Fibroblast of peridontal ligament (primary cell): ENCODE results near the gene NF1.
"Not testable (repeated sequence)": the region's sequence is repeated elsewhere in the genome, so short reads cannot be mapped to it uniquely, and the experiment has no call there.

Experiments
- DNase-seq: peaks from one replicate; pipeline ENCODE4 v3.0.0-alpha.2; 2010; ENCODE audit errors: extremely low read depth

Gene NF1

DNA sequence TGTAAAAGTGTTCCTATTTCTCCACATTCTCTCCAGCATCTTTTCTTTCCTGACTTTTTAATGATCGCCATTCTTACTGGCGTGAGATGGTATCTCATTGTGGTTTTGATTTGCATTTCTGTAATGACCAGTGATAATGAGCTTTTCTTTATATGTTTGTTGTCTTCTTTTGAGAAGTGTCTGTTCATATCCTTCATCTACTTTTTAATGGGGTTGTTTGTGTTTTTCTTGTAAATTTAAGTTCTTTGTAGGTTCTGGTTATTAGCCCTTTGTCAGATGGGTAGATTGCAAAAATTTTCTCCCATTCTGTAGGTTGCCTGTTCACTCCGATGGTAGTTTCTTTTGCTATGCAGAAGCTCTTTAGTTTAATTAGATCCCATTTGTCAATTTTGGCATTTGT is 81.4 kb downstream of the NF1 start:
- not testable (repeated sequence) for DNase-seq

DNA sequence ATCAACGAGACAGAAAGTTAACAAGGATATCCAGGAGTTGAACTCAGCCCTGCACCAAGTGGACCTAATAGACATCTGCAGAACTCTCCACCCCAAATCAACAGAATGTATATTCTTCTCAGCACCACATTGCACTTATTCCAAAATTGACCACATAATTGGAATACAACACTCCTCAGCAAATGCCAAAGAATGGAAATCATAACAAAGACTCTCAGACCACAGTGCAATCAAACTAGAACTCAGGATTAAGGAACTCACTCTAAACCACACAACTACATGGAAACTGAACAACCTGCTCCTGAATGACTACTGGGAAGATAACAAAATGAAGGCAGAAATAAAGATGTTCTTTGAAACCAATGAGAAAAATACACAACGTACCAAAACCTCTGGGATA is 84.2 kb downstream of the NF1 start:
- DNase-seq: peak; percentile 79

DNA sequence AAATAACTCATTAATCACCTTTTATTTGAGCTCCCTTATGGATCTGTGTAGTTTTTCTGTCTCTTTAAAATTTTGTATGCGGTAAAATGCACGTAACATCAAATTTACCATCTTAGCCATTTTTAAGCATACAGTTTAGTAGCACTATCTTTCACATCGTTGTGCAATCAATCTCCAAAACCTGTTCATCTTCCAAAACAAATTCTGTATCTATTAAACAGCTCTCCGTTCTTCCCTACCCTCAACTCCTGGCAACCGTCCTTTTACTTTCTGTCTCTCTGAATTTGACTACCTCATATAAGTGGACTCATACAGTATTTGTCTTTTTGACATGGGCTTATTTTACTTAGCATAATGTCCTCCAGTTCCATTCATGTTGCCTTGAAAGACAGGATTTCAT is 100.5 kb downstream of the NF1 start:
- no peak for DNase-seq

DNA sequence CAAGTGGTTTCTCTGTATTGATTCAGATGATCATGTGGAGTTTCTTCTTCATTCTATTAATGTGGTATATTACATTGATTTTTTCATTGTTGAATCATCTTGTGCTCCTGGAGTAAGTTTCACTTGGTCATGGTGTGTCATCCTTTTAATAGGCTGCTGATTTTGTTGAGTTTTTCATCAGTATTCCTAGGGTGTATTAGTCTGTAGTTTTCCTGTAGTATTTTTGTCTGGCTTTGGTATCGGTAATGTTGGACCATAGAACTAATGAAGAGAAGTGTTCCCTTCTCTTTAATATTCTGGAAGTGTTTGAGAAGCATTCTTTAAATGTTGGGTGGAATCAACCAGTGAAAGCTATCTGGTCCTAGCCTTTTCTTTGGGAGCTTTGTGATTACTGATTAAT is 103.2 kb downstream of the NF1 start:
- peak; percentile 26 for DNase-seq

DNA sequence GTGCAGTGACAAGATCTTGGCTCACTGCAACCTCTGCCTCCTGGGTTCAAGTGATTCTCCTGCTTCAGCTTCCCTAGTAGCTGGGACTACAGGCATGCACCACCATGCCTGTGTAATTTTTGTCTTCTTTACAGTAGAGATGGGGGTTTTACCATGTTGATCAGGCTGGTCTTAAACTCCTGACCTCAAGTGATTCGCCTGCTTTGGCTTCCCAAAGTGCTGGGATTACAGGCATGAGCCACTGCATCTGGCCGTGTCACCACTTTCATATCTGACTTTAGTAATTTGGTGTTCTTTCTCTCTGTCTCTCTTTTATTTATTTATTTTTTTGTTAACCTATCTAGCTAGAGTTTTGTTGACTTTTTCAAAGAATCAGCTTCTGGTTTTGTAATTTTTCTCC is 103.9 kb downstream of the NF1 start:
- DNase-seq: peak; percentile 31

DNA sequence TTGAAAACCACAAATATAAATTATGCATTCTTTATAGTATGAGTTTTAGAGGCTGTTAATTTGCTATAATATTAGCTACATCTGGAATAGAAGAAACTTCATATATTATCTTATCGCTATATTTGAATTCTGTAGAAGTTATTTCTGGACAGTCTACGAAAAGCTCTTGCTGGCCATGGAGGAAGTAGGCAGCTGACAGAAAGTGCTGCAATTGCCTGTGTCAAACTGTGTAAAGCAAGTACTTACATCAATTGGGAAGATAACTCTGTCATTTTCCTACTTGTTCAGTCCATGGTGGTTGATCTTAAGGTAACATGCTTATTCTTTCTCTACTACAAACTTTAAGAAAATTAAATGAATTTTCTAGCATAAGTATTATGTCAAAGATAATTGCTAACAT is 105.5 kb downstream of the NF1 start:
- no peak for DNase-seq

DNA sequence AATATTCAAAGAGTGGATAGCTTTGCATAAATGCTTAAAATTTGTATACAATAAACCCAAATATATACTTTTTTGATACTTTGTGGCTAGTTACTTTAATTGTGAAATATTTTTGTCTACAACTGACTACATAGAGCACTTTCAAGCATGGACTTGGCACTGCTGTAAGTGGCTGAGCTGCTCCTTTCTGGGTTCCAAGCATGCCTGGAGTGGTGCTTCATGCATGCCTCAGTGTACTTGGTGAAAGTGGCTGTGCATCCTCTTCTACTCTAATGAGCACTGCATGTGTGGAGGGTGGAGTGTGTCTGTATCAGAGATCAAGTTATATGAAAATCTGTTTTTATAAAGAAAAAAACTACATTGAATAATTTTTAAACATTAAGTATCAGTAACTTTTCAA is 108.2 kb downstream of the NF1 start:
- peak; percentile 50 for DNase-seq

DNA sequence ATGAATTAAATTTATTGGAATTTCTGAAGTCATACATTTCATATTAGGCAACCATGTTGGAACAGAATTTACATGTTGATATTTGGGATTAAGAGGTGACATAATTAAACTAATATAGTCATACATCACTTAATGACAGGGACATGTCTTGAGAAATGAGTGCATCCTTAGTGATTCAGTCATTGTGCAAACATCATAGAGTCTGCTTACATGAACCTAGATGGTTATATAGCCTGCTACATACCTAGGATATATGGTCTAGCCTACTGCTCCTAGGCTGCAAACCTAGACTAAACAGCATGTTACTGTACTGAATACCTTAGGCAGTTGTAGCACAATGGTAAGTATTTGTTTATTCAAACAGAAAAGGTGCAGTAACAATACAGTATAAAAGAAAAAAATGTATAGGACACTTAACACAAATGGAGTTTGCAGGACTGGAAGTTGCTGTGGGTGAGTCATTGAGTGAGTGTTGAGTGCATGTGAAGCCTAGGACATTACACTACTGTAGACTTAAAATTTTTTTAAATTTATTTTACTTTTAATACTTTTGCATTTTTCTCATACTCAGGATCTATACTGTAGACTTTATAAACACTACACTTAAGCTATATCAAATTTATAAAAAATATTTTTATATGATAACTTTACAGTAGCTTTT is 116.7 kb downstream of the NF1 start:
- no peak for DNase-seq

DNA sequence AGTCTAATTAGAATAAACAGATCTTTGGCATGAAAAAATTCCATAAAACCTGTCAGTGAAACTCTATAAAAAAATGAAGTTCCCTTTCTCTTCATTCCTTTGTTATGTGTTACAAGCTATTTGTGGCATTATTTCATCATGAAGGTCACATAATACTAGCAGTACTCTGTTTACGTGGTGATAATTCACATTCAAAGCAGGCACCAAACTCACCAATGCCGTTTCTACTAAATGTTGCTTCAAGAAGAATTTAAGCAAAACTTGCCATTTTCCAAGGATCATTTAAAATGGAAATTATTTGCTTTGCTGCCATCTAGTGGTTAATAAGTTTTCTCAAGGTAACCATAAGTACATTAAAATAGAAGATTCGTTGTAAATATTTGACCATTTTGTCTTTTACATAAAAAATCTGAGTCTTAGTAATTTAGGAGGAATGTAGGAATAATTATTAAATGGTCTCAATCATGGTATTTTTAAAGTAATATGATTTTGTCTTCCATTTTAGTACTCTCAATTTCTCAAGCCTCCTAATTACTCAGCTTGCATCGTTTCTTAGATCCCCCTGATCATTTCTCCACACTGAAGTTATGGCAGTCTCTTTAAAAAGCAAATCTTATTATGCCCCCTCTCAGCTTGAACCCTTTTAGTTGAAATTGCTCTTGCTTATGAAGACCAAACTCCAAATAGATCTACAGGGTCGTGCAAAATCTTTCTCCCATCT is 121.4 kb downstream of the NF1 start:
- DNase-seq: peak; percentile 93

DNA sequence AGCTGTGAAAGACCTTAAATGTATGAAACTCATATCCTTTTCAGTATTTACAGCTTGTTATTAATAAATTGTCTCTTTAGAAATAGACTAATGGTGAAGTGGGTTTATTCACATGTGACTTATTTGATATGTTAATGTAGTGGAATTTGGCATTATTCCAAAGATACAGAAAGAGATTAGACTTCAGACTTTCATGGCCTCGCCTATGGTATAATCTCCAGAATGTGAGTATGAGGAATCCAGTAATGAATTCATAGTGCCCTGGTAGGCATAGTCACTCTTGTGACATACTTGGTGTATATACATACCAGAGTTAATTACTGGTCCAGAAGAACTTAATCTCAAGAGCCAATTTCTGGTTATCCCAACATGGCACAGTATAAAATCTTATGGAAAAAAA is 129.6 kb downstream of the NF1 start:
- DNase-seq: no peak

DNA sequence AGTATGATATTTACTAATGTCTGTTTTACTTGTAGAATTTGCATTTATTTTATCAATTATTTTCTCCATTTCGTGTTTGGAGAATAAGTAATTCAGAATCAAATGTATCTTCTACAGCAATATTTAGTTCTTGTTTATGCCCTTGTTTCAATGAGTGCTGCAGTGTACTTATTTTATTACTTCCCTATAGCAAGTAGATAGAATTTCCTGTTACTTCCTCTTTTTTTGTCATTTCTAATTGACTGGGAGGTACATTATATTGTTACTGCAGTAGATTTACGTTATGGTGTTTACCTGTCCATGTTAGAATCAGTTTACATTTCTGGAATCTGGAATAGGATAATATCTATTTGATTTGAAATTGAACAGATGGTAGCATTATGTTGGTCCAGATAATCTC is 131.1 kb downstream of the NF1 start:
- no peak for DNase-seq

DNA sequence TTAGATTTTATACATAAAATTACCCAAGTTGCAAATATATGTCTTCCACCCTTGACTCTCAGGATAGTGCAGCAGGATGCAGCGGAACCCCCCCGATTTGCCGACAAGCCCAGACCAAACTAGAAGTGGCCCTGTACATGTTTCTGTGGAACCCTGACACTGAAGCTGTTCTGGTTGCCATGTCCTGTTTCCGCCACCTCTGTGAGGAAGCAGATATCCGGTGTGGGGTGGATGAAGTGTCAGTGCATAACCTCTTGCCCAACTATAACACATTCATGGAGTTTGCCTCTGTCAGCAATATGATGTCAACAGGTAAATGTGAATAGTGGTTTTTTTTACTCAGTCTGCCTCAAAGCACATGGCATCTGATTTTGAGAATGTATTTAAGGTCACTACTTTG is 131.6 kb downstream of the NF1 start:
- DNase-seq: no peak

DNA sequence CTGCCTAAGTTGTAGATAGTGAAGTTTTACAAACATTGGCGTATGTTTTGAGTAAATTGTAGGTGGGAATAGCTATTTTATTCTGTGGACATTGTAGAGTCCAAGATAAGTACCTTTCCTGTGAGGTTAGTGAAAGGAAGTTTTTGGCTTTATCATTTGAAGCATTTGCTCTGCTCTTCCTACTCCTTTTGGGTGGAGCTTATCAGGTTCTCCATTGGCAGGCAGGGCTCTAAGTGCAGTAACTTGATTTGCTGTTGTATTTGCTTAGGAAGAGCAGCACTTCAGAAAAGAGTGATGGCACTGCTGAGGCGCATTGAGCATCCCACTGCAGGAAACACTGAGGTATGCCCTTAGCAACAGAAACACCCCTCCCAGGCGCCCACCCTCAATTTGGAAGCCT is 132.2 kb downstream of the NF1 start:
- no peak for DNase-seq

DNA sequence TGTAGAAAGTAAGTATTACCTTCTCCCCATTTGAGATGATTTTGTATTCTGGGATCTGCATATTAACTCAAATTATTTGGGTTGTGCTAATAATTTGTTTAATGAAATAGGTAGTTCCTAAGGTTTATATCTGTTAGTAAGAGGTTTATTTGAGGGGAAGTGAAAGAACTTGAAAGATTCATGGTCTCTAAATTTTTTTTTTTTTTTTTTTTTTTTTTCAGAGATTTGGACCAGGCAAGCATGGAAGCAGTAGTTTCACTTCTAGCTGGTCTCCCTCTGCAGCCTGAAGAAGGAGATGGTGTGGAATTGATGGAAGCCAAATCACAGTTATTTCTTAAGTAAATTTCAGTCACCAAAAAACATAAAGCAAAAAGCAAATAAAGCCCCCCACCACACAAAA is 137.1 kb downstream of the NF1 start:
- DNase-seq: no peak

DNA sequence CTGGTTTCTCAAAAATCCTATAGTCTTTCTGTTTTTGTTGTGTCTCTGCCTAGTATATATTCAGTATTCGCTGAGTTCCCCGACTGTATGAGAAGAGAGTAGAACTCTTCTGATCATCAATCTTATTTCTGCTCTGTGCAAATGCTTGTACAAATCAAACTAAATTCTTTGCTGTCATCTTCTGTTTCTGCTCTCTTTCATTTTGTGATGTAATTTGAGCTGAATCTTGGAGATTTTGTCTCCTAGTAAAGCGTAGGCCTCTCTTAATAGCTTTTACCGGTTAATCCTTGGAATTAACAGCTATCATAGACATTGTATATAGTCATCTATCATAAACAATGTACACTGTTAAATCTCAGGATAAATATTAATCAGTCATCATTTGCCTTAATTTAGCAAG is 140.3 kb downstream of the NF1 start:
- no peak for DNase-seq

DNA sequence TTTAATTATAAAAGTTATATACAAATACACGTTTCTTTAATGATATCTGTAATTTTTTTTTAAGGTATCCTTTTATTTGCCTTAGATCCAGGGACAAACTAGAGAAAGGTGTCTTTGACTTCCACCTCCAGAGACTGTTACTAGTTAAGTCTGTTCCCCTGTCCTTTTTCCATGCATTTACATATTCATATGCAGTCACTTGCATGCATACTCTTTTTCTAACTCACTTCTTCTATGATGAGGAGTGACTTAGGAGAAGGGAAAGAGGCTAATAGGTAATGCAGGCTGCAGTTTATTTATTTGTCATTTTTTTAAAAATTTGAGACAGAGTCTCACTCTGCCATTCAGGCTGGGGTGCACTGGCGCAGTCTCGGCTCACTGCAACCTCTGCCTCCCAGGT is 141.4 kb downstream of the NF1 start:
- no peak for DNase-seq

DNA sequence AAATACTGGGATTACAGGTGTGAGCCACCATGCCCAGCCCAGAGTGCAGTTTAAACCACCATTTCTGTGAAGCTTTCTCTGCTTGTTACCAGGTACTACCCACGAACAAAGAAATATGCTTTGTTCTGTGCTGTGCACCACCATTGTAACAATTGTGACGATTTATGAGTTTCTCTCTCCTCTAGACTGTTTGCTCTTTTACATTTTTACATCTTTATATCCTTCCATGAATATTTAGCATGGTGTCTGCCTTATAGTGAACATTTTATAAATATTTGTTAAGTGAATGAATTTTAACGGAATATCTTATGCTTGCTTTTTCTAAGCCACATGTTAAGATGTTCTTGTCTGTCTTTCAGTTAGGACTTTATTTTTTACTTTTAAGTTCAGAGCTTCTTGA is 141.9 kb downstream of the NF1 start:
- DNase-seq: no peak

DNA sequence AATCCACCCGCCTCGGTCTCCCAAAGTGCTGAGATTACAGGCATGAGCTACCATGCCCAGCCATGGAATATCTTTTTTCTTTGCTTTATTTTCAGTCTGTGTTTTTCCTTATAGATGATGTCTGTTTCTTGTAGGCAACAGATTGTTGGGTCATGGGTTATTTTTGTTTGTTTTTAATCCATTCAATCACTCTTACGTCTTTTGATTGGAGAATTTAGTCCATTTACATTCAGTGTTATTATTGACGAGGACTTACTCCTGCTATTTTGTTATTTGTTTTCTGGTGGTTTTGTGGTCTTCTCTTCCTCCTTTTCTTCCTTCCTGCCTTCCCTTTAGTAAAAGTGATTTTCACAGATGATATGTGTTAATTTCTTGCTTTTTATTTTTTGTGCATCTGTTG is 146.3 kb downstream of the NF1 start:
- DNase-seq: no peak

DNA sequence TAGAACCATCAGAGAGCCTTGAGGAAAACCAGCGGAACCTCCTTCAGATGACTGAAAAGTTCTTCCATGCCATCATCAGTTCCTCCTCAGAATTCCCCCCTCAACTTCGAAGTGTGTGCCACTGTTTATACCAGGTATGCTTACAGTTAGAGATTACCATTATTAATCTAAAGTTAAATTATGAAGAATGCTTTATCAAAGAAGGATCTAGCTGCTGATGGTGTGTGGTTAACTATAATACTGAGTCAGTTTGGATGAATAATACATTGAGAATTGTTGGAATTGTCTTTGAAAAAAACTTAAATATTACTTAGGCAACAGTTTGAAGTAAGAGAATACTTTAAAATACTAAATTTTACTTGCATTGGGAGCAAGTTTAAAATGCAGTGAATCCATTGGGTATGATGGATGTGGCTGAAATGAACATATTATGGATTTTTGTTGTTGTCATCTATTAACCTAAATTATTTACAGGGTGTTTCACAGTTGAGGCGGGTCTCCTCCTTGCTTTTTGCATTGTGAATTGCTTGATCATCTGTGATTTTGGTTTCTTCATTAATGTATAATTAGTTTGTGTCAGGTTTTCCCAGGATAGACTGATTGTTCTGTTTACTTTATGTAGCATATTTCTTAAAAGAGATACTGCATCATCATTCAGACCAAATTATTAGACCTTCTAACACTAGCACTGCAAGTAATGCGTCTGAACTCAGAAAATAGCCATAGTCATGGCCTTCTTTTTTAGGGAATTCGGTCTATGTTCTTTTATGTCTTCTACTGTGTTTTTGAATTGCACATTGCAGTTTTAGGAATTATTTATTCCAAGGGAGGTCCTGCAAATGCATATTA is 154.4 kb downstream of the NF1 start:
- peak; percentile 76 for DNase-seq

DNA sequence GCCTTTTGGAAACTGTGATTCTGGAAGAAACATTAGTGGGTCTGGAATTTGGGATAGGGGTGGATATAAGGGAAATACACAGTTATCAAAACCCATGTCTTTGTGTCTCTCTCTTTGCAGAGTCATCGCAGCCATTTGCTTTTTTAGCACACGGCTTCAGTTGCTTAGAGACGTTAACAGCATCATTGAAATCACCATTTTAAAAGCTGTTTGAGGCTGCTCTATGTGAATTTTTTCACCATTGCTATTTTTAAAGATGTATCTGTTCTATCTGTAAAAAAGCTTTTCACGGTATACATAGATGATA is 155.0 kb downstream of the NF1 start:
- no peak for DNase-seq

DNA sequence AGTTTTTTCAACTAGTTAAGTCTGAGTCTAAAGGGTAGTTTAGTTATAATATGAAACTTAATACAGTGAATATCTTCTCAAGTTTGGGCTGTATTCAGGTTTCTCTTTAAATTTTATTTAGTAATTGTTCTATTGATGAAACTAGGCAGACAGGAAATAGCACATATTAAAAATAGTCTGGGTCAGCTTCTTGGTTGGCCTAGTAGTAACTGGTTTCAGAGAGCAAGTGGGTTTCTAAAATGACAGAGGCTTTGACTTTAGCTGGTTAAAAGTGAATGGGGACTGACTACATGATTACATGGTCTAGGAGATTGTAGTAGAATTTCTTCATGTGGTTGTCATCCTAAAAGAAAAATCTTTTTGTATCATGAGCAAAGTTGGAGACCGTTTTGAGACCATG is 155.5 kb downstream of the NF1 start:
- no peak for DNase-seq

DNA sequence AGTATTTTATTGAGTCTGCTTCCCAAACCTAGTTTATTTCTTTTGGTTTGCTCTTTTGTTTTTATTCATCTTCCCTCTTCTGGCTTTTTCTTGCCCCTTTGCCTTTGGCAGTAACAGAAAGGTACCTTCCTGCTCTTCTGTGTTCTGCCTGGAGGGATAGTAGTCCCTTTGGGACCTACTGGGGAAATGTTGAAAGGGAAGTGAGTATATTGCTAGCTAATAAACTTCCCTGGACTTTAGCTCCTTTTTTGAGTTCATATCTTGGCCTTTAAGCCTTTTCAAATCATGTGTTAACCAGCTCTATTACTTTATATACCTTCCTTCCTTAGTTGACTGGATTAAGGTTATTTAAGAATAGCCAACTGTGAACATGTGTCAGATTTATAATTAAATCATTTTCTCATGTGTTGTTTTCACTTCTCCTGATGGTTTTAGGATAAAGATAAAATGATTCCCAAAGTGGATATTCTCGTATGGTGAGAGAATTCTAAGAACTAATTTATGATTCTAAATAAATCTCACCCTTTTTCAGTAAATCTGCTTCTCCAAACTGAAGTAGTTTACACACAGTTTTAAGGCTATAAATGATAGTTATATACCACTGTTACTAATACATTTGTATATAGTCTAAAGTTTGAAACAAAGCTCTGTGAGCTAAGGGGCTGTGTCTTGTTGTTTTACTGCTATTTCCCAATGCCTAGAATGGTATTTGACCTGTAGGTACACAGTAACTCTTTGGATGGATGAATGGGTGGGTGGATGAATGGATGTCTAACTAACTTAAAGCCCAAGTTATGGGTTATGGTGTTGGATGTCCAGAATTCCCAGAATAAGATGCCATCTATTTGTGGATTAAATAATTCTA is 156.6 kb downstream of the NF1 start:
- no peak for DNase-seq
